EH (cell line): ENCODE results near the gene ZNF593.

Source experiments
- DNase-seq: peaks from one replicate; pipeline ENCODE4 v3.0.0-alpha.2; 2015; ENCODE audit warnings: low read depth

The ZNF593 gene

DNA sequence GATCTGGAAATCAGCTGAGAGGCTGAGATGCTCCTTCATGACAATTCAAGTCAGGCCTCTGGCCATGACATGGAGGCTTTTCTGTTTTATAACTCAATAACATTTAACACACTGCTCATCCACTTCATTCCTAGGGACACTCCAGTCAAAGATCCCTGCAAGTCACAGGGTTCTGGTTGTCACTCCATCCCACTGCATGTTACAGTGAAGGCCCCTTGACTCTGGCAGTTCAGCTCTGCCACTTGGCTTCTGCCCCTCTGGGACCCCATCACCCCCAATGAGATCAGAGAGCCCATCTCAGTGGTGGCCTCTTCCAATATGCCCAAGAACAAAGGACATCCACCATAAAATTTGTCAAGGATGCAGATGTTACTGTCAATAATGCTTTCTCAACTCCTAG lies 20.8 kb upstream of the ZNF593 start:
- no peak for DNase-seq

- no peak for DNase-seq
Observed at GRCh38 chr1:26153966-26154532, 15.7 kb upstream of the ZNF593 start.

DNA sequence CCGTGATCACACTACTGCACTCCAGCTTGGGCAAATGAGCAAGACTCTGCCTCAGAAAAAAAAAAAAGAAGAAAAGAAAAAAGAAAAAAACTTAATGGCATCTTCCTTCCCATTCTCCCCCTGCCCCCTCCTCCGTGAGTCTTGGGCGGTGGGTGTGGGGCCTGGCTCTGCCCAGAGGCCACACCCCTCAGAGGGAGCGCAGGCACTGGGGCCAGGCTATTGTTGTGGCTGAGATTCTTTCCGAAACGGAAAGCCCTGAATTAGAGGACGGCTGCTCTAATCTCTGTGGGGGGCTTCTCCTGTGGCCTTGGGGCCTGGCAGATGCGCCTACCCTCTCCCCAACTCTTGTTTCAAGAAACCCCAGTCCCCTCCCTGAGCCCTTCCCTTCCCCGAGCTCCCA lies 15.0 kb upstream of the ZNF593 start:
- DNase-seq = no peak

DNA sequence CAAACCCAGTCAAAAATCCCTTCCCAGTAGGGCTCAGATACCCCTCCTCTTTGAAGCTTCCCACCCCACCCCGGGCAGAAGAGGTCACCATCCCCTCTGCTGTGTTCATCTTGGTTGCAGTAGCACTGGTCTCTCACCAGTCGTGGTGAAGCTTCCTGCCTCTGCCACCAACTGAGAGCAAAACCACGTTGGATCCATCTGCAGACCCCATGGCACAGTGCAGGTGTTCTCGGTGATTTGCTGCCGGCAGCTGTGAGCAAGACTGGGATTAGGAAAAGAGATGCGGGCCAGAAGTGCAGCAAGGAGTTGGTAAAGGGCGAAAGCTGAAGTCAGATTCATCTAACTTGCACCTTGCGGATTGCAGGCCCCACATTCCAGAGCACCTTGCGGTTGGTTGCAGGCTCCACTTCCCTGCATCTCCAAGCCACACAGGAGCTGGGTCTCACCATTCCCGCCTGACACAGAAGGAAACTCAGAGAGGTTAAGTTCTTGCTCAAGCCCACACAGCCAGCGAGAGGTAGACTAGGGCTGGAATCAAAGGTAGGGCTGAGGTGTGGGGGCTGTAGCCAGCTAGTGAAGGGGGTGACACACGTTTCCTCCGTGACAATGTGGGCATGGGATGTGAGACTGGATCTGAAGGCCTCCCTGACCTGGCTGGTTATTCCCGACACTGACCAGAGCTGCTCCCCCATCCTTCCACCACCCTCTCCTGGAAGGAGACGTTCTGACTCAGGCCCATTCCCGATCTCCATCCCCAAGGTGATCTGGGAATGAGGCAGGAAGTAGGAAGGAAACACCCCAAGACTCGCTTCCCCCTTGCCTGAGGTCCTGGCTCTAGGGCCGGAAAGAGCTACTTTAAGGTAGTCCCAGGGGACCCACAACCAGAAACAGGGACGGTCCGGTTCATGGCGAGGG lies 14.1 kb upstream of the ZNF593 start:
- DNase-seq = no peak

DNA sequence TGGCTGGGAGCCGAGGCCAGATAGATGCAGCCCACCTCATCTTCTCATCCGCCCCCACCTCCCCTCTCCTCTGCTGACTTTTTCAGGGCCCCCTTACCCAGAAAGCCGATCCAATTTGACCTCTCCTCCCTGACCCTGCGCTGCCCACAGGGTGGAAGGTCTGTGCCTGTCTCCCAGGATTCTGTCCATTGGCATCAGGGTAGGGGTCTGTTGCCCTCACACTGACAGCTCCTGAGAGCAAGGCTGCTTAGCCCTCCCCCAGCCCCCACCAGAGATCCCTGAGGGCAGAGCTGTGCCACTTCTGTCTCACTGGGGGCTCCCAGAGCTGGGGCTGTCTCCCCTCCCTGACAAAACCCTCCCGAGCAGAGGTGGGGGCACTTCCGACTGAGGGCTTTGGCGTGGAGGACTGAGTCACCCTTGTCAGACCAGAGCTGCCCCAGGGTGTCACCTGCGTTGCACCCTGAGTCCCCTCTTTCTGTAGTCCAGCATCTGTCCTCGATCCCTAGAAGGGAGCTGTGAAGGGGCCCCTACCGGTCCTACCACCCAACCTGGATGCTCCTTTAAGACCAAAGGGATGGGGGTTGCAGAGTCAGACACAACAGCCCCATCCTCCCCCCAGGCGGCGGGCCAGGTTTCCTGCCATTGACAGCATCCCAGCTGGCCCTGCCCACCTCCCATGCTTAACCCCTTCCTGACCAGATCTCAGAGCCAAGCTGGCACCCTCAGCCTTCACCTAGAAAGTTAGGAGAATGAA lies 13.2 kb upstream of the ZNF593 start:
- peak; percentile 23 for DNase-seq

DNA sequence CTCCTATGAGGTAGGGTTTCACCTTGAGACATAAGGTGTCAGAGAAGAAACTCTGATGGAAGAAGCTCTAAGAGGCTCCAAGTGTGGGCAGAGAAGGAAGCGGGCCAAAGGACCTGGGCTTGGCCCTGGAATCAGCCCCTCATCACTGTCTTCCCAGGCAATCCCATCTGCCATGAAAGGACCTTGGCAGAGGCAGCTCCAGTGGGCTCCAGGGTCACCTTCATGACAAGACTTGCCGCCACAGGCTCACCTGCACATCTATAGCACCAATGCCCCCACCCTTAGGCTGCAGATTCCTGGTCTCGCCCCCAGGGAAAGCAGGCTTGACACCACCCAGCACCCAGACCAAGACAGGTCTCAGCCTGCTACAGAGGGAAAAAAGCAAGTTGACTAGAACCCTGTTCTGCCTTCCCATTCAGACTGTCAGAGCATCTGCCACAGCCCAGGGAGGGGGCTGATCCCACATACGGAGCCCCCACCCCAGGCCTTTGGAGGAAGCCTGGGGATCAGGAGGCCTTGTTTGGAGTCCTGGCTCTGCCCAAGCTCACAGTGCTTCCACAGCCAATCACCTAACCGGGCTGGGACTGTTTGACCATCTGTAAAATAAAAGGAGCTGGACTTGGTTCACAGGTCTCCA lies 11.3 kb upstream of the ZNF593 start:
- no peak for DNase-seq

DNA sequence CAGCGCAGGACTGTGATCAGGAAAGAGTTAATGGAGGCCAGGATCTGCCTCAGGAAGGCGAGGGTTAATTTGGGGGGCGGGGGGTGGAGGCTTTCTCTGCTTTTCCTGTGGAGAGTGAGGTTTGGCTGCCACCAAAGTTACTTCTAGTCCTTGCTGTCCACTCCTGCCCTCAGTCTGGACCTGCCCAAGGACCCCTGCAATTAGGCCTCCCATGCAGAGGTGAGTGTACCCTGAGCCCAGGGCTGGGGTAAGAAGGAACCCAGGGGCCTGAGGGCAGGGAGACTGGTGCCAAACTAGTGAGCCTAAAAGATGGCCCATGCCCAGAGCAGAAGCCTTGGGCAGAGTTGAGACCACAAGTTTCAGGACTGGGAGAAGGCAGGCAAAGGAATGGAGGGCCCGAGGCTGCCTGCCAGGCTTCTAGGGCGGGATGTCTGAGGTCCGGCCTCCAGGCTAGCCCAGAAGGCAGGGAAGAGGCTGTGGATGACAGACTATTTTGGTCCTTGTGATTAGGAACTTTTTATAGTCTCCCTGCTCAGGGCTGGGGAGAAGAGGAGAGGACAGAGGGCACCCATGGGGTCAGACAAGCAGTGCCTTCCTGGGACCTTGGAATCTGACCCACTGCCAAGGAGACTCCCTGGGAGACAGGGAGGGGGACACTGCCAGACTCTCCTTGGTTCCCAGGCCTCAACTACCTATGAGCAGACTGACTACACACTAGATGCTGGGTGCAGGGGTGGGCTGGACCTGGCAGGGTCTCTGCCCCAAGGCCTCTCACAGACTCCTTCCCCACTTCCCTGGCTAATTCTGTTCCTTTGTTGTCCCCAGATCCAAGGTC lies 10.6 kb upstream of the ZNF593 start, which contains the start of gene FAM110D:
Gene FAM110D, plus strand, starts transcription at position 172 of the 835 bp plus-strand sequence. CDS start 2,213 bp downstream, outside the sequence.
- DNase-seq = peak; percentile 29

DNA sequence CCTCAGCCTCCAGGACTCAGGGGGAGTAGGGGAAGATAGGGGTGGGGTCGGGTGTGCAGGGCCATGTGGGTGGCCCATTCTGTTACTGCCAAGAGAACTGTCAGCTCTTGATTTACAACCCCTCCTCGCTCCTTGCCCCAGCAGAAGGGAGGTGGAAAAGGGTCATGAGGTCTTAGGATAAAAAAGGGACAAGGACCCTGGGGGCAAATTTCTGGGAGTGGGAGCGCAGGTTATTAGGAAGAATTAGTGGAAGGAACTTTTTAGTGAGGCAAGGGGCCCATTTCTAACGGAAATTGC lies 10.0 kb upstream of the ZNF593 start:
- DNase-seq = no peak

GRCh38 chr1:26160527-26161414 lies 8.9 kb upstream of the ZNF593 start:
- DNase-seq = no peak

DNA sequence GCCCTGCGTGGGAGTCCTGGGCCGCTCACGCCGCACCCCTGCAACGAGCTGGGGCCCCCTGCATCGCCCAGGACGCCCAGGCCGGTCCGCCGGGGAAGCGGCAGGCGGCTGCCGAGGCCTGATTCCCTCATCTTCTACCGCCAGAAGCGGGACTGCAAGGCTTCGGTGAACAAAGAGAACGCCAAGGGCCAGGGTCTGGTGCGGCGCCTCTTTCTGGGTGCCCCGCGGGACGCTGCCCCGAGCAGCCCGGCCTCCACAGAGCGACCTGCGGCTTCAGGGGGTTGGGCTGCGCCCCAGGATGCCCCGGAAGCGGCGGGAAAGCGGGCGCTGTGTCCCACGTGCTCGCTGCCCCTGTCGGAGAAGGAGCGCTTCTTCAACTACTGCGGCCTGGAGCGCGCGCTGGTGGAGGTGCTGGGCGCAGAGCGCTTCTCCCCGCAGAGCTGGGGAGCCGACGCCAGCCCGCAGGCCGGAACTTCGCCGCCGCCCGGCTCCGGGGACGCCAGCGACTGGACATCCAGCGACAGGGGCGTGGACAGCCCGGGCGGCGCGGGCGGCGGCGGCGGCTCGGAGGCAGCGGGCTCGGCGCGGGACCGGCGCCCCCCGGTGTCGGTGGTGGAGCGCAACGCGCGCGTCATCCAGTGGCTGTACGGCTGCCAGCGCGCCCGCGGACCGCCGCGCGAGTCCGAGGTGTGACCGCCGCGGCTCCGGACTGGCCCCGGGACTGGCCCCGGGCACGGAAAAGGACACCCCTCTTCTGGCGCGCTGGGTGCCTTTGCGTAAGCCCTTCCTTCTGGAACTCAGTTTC lies 8.1 kb upstream of the ZNF593 start:
- DNase-seq = peak; percentile 59

- DNase-seq = no peak
Observed at GRCh38 chr1:26162220-26162709, 7.4 kb upstream of the ZNF593 start.

DNA sequence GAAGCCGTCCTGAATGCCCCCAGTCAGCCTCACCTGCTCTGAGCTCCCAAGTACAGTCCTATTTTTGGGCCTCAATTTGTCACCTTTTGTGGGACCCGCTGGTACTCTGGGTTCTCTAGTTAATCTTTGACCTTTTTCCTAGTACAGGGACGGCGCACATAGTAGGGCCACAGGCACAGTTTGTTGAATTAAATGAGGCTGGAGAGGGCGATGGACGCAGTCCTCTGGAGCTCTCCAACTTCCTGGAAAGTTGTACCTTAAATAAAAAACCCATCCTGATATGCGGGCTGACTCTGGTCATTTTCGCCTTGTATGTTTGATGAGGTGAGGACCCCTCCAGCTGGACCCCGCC lies 6.0 kb upstream of the ZNF593 start:
- DNase-seq = no peak

- DNase-seq = peak; percentile 22
Observed at GRCh38 chr1:26164036-26164860, 5.5 kb upstream of the ZNF593 start.

- no peak for DNase-seq
Observed at GRCh38 chr1:26164861-26165842, 4.6 kb upstream of the ZNF593 start.

DNA sequence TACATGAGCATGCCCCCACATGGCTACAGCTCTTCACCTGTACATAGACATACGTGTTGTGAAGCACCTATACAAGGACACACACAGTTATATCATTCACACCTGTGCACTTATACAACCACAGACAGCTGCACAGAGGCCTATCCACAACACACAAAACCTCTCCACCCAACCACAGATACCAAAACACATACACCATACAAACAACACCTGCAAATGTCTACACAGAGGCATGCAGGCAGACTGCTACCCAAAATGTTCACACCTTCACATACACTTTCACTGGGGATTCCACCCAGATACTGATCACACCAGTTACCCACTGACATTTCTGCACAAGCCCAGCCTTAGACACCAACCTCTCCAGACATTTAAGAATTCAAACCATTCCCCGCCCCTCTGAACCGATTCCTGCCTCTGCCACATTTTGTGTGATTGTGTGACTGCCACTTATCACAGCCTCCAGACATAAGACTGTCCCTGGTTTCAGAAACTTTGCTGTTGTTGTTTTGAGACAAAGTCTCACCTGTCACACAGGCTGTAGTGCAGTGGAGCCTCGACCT lies 2.9 kb upstream of the ZNF593 start:
- no peak for DNase-seq

DNA sequence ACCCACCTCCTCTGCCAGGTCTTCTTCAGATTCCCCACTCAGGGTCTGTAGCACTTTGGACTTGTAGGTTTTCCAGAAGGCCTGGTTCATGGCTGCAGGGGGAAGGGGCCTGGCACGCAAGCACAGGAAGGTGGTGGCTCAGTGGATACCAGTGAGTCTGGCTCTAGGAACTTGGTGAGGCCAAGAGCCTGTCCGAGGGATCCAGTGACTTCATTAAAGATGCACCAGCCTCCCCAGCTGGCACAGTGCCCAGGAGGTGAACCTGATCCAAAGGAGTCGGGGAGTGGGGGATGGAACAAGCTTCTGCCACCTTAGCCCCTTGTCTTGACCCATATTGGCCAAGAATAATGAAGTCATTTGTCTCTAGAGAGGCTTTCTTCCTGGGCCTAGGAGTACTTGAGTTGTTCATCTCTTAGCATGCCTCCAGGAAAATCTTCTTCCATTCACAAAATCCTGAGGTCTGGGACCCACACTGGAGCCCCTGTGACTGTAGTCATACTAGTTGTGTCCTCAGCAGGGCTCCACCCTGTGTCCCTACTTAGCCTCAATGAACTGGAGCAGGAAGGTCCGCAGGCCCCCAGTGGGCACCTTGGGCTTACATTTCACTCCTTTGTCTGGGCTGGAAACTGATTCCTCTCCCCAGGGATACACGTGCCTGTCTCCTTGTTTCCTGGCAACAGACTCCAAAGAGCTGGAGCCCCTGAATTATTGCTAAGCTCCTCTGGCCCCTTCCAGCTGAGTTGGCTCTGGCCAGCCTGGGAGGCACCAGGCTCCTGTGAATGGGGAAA lies 1.1 kb upstream of the ZNF593 start, which contains the start of gene C1orf232:
Gene C1orf232, minus strand, starts transcription at position 554 of the 788 bp plus-strand sequence. Its CDS starts 464 bp downstream, at position 90.
- no peak for DNase-seq
